ENCODE results near the gene SGIP1. TPM values are rescaled to one million over a fixed set of nuclear protein-coding genes. Genes with fewer than 3 reads are reported as not detected.

The SGIP1 gene
- total RNA-seq, 1 donor from 2014 or later = 75.2 TPM

- DNase-seq = no peak
- H3K4me1 Mint-ChIP-seq (ENCODE audit: low read depth, unreplicated experiment) = no peaks in the 10 kb centered on the region
- H3K4me3 Mint-ChIP-seq (ENCODE audit: unreplicated experiment) = no peak overlapping the region
- no peak overlapping the region for H3K27ac Mint-ChIP-seq (ENCODE audit: unreplicated experiment)
- no peak for TF ChIP-seq CTCF (IDR thresholded peaks at IDR 0.05; ENCODE audit: partially characterized antibody, unreplicated experiment)
- no peaks in the 10 kb centered on the region for H3K36me3 Mint-ChIP-seq (ENCODE audit: unreplicated experiment)
- H3K27me3 Mint-ChIP-seq (ENCODE audit: unreplicated experiment) = no peaks in the 10 kb centered on the region
- H3K9me3 Mint-ChIP-seq (ENCODE audit: unreplicated experiment) = no peaks in the 10 kb centered on the region
Measured at GRCh38 chr1:66617362-66618184, 83.6 kb downstream of the SGIP1 start.

DNA sequence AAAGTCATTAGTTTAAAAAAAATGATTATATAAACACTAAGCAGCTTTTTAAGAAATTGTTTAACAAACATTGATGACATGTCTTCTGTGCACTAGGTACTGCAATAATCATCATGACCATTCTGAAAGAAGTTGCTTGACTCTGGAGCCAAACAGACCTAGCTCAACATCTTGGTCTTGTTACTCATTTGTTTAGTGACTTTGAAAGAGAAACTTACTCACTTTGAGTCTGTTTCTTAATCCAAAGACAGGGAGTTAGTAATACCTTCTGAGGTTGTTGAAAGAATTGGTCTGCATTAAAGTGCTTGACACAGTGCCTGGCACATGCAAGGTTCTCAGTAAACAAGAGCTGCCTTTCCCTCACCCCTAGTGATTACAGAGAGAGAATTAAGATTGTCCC, 84.4 kb downstream of the SGIP1 start:
- Mint-ChIP-seq H3K4me3 (ENCODE audit: unreplicated experiment) (no peak overlapping the region), H3K4me1 (ENCODE audit: low read depth, unreplicated experiment) (no peaks in the 10 kb centered on the region), H3K27me3 (ENCODE audit: unreplicated experiment) (no peaks in the 10 kb centered on the region), H3K36me3 (ENCODE audit: unreplicated experiment) (no peaks in the 10 kb centered on the region), H3K9me3 (ENCODE audit: unreplicated experiment) (no peaks in the 10 kb centered on the region), H3K27ac (ENCODE audit: unreplicated experiment) (no peak overlapping the region)
- DNase-seq = no peak
- no peak for TF ChIP-seq CTCF (IDR thresholded peaks at IDR 0.05; ENCODE audit: partially characterized antibody, unreplicated experiment)

DNA sequence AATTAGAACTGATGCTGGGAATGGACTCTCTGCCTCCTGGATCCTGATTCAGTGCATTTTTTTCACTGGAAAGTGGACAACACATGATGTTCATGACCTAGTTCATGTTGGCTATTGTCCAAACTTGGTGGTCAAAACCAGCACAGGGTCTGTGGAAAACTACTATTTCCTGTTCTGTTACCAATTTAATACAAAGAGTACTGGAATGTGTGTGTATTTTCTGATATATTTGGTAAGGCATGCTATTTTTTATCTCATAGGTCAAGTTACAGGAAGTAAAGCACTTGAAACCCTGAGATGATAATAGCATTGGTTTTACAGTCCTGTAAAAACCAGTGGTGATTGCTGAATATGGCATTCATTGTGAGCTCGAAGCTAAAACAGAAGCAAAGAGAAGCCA, 89.9 kb downstream of the SGIP1 start:
- no peak overlapping the region for H3K4me3 Mint-ChIP-seq (ENCODE audit: unreplicated experiment)
- H3K4me1 Mint-ChIP-seq (ENCODE audit: low read depth, unreplicated experiment) = no peaks in the 10 kb centered on the region
- H3K27me3 Mint-ChIP-seq (ENCODE audit: unreplicated experiment) = no peaks in the 10 kb centered on the region
- no peaks in the 10 kb centered on the region for H3K36me3 Mint-ChIP-seq (ENCODE audit: unreplicated experiment)
- no peak for DNase-seq
- no peak for TF ChIP-seq CTCF (IDR thresholded peaks at IDR 0.05; ENCODE audit: partially characterized antibody, unreplicated experiment)
- no peak overlapping the region for H3K27ac Mint-ChIP-seq (ENCODE audit: unreplicated experiment)
- no peaks in the 10 kb centered on the region for H3K9me3 Mint-ChIP-seq (ENCODE audit: unreplicated experiment)

- Mint-ChIP-seq H3K27ac (ENCODE audit: unreplicated experiment) (no peak overlapping the region), H3K4me1 (ENCODE audit: low read depth, unreplicated experiment) (no peaks in the 10 kb centered on the region), H3K9me3 (ENCODE audit: unreplicated experiment) (no peaks in the 10 kb centered on the region), H3K27me3 (ENCODE audit: unreplicated experiment) (no peaks in the 10 kb centered on the region), H3K36me3 (ENCODE audit: unreplicated experiment) (no peaks in the 10 kb centered on the region), H3K4me3 (ENCODE audit: unreplicated experiment) (no peak overlapping the region)
- no peak for DNase-seq
- no peak for TF ChIP-seq CTCF (IDR thresholded peaks at IDR 0.05; ENCODE audit: partially characterized antibody, unreplicated experiment)
Measured at GRCh38 chr1:66624412-66625060, 90.6 kb downstream of the SGIP1 start.

- DNase-seq = no peak
- Mint-ChIP-seq H3K4me1 (ENCODE audit: low read depth, unreplicated experiment) (no peaks in the 10 kb centered on the region), H3K27me3 (ENCODE audit: unreplicated experiment) (no peaks in the 10 kb centered on the region), H3K27ac (ENCODE audit: unreplicated experiment) (no peak overlapping the region), H3K36me3 (ENCODE audit: unreplicated experiment) (no peaks in the 10 kb centered on the region), H3K9me3 (ENCODE audit: unreplicated experiment) (no peaks in the 10 kb centered on the region), H3K4me3 (ENCODE audit: unreplicated experiment) (no peak overlapping the region)
- TF ChIP-seq CTCF (IDR thresholded peaks at IDR 0.05; ENCODE audit: partially characterized antibody, unreplicated experiment) = no peak
Measured at GRCh38 chr1:66626261-66626660, 92.3 kb downstream of the SGIP1 start.
